ENCODE data around the gene SIX3. TPM values are rescaled to one million over a fixed set of nuclear protein-coding genes. Genes with fewer than 3 reads are reported as not detected.

Gene SIX3
- total RNA-seq, 1 experiment from 2014 or later = not detected

DNA sequence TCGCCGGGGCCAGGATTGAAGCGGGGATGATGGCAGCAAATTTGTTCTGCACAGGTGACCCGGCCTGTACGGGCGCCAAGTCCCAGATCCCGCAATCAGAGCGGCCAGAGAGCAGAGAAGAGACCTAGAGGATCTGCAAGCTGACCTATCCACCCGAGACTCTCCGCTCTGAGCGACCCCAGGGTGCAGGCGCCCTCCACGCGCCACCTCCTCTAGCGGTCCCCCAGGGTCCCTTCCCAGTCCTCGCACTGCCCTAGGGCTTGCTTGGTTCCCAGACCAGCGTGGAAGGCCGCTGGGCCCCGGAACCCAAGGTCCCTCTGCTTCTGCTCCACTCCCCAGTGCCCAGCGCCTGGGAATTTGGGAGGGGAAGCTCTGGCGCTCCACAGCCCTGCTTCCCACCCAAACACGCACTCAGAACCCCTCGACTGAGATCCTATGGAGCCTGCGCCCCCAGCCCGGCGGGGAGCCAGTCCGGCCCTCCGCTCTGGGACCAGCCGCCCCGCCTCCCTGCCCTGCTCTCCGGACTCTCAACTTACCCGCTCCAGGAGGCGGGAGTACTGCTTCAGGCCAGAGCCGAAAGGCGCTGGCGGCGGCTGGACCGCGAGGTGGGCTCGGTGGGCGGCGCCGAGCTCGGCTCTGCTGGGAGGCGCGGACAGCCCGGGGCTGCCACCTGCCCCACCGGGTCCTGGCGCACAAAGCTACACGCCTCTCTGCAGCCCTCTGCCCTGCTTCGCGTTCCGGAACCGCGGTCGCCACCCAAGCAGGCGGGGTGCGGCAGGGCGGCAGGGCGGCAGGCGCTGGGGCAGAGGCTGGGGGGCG lies 3.0 kb upstream of the SIX3 start:
- DNase-seq (ENCODE audit: unreplicated experiment) = no peak
- intact Hi-C loops (cut with micrococcal nuclease) = no loop called here
- BruUV-seq (replicated peaks) = no TSS peak
- Mint-ChIP-seq H3K27ac (ENCODE audit: low read depth, unreplicated experiment) (no peak overlapping the region), H3K9me3 (ENCODE audit: unreplicated experiment) (no peaks in the 10 kb centered on the region), H3K4me1 (ENCODE audit: insufficient read depth, unreplicated experiment) (peaks cover 13% of the 10 kb centered on the region), H3K4me3 (ENCODE audit: unreplicated experiment) (no peak overlapping the region), H3K36me3 (ENCODE audit: insufficient read depth, unreplicated experiment) (no peaks in the 10 kb centered on the region), H3K27me3 (ENCODE audit: insufficient read depth, unreplicated experiment) (peaks cover 49% of the 10 kb centered on the region)
- ChIA-PET POLR2A (interaction anchor here (0.7 kb wide), 1 partner anchor 69 kb away, joined by 3 read pairs; no protein-coding TSS in a partner anchor), CTCF (interaction anchor here (1.0 to 1.7 kb wide), 2 partner anchors 17 to 459 kb away, joined by 3 to 5 read pairs; no protein-coding TSS in a partner anchor)
- TF ChIP-seq, protein P1, sequence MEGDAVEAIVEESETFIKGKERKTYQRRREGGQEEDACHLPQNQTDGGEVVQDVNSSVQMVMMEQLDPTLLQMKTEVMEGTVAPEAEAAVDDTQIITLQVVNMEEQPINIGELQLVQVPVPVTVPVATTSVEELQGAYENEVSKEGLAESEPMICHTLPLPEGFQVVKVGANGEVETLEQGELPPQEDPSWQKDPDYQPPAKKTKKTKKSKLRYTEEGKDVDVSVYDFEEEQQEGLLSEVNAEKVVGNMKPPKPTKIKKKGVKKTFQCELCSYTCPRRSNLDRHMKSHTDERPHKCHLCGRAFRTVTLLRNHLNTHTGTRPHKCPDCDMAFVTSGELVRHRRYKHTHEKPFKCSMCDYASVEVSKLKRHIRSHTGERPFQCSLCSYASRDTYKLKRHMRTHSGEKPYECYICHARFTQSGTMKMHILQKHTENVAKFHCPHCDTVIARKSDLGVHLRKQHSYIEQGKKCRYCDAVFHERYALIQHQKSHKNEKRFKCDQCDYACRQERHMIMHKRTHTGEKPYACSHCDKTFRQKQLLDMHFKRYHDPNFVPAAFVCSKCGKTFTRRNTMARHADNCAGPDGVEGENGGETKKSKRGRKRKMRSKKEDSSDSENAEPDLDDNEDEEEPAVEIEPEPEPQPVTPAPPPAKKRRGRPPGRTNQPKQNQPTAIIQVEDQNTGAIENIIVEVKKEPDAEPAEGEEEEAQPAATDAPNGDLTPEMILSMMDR (IDR thresholded peaks at IDR 0.05; ENCODE audit: unreplicated experiment) = no peak

DNA sequence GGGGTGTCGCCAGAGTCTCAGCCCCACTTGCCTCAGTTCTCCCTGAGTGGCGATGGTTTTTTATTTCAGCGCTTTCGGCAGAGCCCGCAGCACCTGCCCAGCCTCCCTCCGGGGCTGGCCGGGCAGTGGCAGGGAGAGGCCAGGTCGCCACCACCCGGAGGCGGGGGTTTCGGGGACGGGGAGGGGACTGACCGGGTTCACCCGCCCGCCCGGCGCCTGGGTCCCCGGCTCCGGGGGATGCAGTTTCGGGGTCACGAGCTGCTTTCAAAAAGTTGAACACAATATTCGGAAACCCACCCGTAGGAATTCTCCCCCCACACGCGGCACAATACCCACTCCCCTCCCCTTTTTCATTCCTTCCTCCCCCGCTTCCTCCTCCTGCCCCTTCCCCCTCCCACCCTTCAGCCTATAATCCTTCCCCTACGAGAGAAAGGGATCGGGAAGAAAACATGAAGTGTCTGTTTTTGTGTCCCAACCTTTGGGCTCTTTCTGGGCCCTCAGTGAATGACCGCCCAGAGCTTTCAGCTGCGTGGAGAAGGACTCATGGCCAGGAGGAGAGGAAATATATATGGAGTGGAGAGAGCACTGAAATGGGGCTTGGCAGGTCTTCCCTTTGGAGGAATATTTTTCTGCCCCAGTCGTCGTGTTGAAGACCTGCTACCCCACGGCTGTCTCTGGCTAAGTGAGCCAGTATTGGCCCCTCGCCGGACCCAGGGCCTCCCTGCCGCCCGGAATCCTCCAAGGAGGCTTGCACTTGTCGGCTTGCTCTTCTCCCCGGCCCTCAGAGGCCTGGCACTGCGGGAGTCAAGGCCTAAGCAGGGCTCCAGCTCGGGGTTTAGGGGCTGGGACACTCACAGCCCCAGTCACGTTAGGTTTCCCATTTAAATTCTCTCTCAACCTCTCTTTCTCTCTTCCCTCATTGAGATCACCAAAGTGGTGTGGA lies 2.1 kb upstream of the SIX3 start:
- TF ChIP-seq, protein P1 (IDR thresholded peaks at IDR 0.05; ENCODE audit: unreplicated experiment) = no peak
- Mint-ChIP-seq H3K27ac (ENCODE audit: low read depth, unreplicated experiment) (no peak overlapping the region), H3K36me3 (ENCODE audit: insufficient read depth, unreplicated experiment) (no peaks in the 10 kb centered on the region), H3K4me1 (ENCODE audit: insufficient read depth, unreplicated experiment) (peaks cover 13% of the 10 kb centered on the region), H3K9me3 (ENCODE audit: unreplicated experiment) (no peaks in the 10 kb centered on the region), H3K27me3 (ENCODE audit: insufficient read depth, unreplicated experiment) (peaks cover 41% of the 10 kb centered on the region), H3K4me3 (ENCODE audit: unreplicated experiment) (no peak overlapping the region)
- no TSS peak for BruUV-seq (replicated peaks)
- DNase-seq (ENCODE audit: unreplicated experiment) = no peak
- intact Hi-C loops (cut with micrococcal nuclease) = no loop called here
- ChIA-PET POLR2A (no interaction called here), CTCF (interaction anchor here (0.8 to 1.0 kb wide), 2 partner anchors 16 to 460 kb away, joined by 3 to 5 read pairs; no protein-coding TSS in a partner anchor)

DNA sequence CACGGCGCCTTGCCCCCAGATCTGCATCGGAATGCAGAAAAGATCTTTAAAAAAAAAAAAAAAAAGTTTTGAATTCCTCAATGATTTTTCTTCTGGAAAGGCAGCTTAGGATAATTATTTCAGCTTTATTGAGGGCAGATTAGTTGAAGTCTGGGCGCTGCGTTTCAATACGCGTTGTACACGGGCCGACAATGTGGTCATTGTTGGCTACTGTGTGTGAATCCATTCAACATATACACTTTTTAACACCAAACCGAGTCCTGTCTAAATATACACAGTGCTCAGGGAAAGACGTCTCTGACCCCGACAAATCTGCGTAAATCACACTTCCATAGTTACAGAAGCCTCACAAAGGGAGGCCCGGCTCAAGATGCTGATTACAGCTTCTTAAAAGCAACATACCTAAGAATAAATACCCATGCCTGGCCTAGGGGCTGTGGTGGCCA lies 1.4 kb upstream of the SIX3 start:
- CTCF ChIA-PET = interaction anchor here (0.9 kb wide), 1 partner anchor 461 kb away, joined by 4 read pairs; no protein-coding TSS in a partner anchor

More for the DNA sequence above, 1.4 kb upstream of the SIX3 start:
- intact Hi-C loops (cut with micrococcal nuclease) = no loop called here
- Mint-ChIP-seq H3K9me3 (ENCODE audit: unreplicated experiment) (no peaks in the 10 kb centered on the region), H3K27me3 (ENCODE audit: insufficient read depth, unreplicated experiment) (peaks cover 41% of the 10 kb centered on the region), H3K4me3 (ENCODE audit: unreplicated experiment) (no peak overlapping the region), H3K27ac (ENCODE audit: low read depth, unreplicated experiment) (no peak overlapping the region), H3K4me1 (ENCODE audit: insufficient read depth, unreplicated experiment) (peaks cover 13% of the 10 kb centered on the region), H3K36me3 (ENCODE audit: insufficient read depth, unreplicated experiment) (no peaks in the 10 kb centered on the region)
- TF ChIP-seq, protein P1 (IDR thresholded peaks at IDR 0.05; ENCODE audit: unreplicated experiment) = no peak
- no TSS peak for BruUV-seq (replicated peaks)
- no peak for DNase-seq (ENCODE audit: unreplicated experiment)
- POLR2A ChIA-PET = no interaction called here
